HS-27A (cell line): ENCODE data around the gene DNAH2.
A peak's percentile ranks its signal among the peaks of the same experiment; 100 is the strongest.

ENCODE experiments used
- DNase-seq: peaks from one replicate; pipeline ENCODE4 v3.0.0-alpha.2; 2012; ENCODE audit warnings: low read depth, missing footprints

Gene DNAH2, protein sequence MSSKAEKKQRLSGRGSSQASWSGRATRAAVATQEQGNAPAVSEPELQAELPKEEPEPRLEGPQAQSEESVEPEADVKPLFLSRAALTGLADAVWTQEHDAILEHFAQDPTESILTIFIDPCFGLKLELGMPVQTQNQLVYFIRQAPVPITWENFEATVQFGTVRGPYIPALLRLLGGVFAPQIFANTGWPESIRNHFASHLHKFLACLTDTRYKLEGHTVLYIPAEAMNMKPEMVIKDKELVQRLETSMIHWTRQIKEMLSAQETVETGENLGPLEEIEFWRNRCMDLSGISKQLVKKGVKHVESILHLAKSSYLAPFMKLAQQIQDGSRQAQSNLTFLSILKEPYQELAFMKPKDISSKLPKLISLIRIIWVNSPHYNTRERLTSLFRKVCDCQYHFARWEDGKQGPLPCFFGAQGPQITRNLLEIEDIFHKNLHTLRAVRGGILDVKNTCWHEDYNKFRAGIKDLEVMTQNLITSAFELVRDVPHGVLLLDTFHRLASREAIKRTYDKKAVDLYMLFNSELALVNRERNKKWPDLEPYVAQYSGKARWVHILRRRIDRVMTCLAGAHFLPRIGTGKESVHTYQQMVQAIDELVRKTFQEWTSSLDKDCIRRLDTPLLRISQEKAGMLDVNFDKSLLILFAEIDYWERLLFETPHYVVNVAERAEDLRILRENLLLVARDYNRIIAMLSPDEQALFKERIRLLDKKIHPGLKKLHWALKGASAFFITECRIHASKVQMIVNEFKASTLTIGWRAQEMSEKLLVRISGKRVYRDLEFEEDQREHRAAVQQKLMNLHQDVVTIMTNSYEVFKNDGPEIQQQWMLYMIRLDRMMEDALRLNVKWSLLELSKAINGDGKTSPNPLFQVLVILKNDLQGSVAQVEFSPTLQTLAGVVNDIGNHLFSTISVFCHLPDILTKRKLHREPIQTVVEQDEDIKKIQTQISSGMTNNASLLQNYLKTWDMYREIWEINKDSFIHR (N-terminal part only)

DNA sequence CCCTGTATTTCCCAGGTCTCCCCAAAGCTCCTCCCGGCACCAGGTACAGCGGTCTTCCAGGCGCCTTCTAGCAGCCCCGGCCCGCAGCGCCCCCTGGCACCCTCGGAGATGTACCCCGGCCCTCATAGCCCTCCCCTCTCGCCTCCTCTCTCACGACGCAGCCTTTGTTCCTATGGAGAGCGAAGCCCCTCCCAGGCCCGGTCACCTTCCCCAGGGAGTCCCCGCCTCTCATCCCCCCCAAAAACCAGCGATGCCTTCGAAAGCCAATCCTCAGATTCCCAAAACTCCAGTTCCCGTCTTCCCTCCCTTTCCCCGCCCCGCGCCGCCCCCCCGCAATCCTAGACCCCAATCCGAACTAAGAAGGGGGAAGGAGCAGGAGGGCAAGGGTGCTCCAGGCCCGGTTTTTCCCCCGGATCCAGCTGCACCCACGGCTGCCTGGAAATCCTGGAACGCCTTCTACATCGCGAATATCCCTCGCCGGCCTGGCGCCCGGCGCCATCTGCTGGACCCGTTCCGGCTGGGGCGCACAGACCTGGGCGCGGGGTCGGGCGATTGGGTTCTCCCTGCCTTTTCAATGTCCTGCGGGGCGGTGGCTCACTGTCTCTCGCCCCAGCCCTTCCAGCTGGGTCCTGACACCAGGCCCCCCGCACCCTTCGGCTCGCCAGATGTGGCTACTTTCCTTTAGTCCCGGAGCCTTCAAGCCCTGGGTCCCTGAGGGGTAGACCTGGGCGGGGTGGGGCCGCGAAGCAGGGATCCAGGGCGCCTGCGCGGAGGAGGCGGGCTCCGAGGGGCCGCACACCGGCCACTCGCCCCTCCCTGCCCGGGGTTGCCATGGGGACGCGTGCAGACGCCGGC lies at the start of gene DNAH2:
Gene DNAH2, plus strand, starts transcription at position 844 of the 855 bp plus-strand sequence. CDS start 1,991 bp downstream, outside the sequence.
- DNase-seq, result peak; percentile 42

DNA sequence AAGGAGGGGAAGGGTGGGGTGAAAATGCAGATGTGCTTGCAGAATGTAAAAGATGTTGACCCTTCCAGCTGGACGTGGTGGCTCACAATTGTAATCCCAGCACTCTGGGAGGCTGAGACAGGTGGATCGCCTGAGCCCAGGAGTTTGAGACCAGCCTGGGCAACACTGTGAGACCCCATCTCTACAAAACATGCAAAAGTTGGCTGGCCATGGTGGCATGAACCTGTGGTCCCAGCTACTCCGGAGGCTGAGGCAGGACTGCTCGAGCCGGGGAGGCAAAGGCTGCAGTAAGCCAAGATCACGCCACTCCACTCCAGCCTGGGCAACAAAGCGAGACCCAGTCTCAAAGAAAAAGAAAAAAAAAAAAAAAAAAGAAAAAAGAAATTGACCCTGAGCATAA lies 49.1 kb upstream of the DNAH2 start:
- no peak for DNase-seq

DNA sequence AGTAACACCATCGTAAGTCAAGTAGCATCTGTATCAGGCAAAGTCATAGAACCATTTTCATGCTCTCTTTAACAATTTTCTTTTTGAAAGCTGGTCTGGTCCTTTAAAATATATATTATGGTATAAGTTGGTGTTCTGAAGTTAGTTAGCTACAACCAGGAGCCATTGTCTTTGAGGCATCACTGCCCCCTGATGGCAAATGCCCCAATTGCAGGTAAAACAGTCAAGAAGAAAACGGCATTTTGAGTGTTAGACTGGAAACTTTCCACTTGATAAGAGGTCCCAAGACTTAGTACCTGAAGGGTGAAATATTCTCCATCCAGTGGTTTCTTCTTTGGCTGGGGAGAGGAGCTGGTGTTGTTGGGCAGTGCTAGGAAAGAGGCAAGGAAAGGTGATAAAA lies 44.3 kb upstream of the DNAH2 start:
- no peak for DNase-seq

DNA sequence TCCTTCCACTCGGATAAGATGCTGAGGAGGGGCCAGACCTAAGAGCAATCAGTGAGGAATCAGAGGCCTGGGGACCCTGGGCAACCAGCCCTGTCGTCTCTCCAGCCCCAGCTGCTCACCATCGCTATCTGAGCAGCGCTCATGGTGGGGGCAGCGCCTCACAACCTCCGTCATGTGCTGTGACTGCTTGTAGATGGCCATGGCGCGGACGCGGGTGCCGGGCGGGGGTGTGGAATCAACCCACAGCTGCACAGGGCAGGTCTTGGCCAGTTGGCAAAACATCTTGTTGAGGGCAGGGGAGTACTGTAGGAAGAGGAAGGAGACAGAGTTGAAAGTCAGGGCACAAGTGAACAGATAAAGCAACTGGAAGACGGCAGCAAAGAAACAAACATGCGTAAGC lies 42.6 kb upstream of the DNAH2 start:
- DNase-seq, result no peak

DNA sequence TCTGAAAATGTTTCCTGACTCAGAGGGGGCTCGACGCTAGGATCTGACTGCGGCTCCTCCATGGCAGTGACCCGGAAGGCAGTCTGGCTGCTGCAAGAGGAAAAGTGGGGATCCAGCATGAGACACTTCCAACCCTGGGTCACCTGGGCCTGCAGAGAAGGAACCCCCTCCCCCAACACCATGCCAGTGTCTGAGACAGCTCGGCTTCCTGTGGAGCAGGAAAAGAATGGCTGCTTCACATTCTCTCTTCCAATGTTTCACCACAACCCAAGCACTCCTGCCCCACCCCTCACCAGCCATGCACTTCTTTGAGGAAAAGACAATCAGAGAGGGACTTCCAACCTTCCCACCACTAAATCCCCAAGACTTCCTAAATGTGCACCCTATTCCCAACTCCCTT lies 41.0 kb upstream of the DNAH2 start:
- no peak for DNase-seq

DNA sequence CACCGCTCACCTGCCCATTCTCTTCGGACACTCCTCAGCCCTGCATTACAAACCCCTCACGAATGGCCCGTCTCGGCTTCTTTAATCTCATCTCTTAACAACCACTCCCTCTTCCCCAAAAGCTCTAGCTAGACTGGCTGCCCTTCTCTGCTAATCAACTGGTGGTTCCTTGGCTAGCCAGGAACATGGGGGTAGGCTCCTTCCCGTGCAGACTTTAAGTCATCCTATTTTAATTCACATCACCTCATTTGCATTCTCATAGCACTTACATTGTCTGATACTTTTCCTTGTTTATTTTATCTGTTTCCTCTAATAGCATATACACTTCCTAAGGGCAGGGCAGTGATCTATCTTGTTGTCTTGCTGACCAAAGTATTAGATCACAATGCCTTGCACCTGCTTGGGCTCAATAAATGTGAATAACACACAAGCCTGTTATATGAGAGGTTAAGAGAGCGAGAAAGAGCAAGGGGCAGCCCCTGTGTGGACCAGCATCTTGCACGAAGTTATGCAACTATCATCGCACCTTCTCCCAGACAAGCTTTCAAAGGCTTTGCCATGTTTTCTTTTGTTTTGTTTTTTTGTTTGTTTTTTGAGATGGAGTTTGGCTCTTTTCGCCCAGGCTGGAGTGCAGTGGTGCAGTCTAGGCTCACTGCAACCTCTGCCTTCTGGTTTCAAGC lies 40.0 kb upstream of the DNAH2 start:
- DNase-seq, result no peak

DNA sequence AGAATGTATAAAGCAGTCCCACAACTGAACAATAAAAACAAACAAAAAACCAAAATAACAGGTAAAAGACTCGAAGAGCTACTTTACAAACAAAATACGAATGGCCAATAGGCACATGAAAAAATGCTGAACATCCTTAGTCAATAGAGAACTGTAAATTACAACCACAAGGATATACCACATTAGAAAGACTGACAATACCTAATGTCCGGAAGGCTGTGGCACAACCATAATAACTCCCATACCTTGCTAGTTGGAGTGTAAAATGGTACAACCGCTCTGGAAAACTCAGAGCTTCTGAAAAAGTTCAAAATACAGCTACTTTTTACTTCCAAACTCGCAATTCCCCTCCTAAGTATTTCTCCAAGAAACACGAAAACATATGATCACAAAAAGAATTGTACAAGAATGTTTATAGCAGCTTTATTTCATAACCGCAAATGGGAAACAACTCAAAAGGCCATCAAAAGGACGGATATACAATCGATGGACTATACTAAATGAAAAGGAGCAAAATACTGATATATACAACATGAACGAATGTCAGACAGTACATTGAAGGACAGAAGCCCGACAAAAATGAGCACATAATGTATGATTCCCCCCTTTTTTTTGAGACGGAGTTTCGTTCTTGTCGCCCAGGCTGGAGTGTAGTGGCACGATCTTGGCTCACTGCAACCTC lies 32.6 kb upstream of the DNAH2 start:
- DNase-seq, result no peak

DNA sequence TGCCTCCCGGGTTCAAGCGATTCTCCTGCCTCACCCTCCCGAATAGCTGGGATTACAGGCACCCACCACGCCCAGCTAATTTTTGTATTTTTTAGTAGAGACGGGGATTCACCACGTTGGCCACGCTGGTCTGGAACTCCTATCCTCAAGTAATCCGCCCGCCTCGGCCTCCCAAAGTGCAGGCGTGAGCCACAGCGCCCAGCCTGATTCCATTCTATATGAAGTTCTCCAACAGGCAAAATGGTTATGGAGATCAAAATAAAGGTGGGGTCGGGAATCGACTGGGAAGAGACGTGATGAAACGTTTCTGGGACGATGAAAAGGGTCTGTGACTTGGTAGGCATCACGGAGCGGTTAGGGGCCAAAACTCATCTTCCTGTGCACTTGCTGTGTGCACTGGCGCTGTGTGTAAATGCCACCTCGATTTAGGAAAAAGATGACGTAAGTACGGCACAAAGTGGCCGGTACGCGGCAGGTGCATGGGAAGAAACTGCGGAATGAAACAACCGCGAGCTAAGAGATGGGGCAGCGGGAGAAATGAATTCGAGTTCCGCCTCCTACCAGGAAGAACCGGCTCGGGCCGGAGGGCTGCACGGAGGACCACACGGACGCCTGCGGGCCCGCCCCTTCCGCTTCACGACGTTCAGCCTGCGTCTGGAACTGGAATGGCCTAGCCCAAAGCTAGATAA lies 31.9 kb upstream of the DNAH2 start:
- DNase-seq, result peak; percentile 64

DNA sequence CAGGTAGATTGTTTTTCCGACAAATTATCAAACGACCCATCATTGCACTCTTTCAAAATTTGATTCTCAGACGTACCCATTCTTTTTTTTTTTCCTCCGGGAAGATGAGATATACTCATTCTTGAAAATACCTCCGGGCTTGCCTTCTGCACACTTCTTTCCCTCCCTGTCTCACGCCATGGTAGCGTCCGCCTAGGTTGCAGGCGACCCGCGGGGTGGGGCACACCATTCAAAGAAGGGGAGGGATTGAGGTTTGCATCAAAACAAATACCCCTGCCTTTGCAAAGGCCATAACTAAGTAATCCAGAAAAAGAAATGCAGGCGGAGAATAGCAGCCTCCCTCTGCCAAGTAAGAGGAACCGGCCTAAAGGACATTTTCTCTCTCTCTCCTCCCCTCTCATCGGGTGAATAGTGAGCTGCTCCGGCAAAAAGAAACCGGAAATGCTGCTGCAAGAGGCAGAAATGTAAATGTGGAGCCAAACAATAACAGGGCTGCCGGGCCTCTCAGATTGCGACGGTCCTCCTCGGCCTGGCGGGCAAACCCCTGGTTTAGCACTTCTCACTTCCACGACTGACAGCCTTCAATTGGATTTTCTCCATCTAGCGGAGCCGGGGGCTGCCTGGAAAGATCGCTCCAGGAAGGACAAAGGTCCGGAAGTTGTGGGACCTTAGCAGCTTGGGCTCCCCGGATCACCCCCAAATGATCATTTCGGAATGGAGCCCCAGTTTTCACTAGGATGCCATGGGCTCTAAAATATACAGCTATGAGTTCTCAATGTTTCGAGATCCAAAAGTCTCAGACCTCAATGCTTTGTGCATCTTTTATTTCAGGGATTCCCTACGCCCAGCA lies 31.1 kb upstream of the DNAH2 start:
- DNase-seq, result peak; percentile 73

DNA sequence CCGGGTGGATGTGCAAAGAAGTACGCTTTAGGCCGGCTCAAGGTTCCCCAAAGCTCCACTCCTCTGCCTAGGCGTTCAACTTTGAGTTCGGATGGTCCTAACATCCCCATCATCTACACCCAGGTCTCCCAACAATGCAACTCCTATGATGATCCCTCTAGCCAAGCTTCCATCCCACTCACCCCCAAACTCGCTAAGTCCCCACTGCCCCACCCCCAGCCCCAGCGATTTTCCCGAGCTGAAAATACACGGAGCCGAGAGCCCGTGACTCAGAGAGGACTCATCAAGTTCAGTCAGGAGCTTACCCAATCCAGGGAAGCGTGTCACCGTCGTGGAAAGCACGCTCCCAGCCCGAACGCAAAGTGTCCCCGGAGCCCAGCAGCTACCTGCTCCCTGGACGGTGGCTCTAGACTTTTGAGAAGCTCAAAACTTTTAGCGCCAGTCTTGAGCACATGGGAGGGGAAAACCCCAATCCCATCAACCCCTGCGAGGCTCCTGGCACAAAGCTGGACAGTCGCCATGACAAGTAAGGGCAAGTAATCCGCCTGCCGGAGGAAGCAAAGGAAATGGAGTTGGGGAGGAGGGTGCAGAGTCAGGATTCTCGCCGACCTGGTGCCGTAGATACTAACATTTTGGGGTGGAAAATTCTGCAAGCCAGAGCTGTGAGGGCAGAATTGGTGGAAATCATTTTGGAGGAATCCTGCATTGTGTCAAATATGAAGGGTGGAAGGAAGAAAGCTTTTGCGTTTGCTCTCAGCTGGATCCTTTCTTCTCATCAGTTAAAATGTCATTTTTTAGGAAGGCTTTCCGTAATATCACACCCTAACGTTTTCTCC lies 30.3 kb upstream of the DNAH2 start, which contains the start of gene TP53:
Gene TP53, minus strand, starts transcription at position 419 of the 836 bp plus-strand sequence. CDS start 10,896 bp downstream, outside the sequence.
- DNase-seq, result peak; percentile 66

DNA sequence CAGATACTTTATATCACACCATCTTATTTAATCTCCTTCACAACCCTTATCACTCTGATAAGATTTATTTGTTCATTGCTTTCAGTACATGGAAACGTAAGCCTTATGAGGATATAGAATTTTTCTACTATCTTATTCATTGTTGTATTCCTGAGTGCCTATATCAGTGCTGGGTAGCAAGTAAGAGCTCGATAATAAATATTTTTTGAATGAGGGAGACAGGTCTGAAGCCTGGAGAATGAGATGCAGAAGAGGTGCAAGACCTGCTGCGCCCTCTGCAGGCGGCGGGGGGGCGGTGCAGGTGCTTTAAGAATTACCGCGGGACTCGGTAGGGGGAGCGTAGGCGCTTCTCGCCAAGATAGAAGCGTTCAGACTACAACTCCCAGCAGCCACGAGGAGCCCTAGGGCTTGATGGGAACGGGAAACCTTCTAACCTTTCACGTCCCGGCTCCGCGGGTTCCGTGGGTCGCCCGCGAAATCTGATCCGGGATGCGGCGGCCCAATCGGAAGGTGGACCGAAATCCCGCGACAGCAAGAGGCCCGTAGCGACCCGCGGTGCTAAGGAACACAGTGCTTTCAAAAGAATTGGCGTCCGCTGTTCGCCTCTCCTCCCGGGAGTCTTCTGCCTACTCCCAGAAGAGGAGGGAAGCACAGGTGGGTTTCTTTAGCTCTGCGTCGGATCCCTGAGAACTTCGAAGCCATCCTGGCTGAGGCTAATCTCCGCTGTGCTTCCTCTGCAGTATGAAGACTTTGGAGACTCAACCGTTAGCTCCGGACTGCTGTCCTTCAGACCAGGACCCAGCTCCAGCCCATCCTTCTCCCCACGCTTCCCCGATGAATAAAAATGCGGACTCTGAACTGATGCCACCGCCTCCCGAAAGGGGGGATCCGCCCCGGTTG lies 29.4 kb upstream of the DNAH2 start, which contains the start of gene WRAP53:
Gene WRAP53, plus strand, starts transcription at position 570 of the 900 bp plus-strand sequence. Its CDS starts 172 bp downstream, at position 742.
- peak; percentile 87 for DNase-seq

DNA sequence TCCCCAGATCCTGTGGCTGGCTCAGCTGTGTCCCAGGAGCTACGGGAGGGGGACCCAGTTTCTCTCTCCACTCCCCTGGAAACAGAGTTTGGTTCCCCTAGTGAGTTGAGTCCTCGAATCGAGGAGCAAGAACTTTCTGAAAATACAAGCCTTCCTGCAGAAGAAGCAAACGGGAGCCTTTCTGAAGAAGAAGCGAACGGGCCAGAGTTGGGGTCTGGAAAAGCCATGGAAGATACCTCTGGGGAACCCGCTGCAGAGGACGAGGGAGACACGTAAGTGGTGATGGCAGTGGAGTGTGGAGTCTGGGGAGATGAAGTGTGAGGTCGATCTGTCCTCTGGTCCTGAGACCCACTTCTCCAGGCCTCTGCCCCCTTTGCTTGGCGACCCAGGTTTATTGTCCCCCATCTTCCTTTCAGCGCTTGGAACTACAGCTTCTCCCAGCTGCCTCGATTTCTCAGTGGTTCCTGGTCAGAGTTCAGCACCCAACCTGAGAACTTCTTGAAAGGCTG lies 28.7 kb upstream of the DNAH2 start:
- DNase-seq, result no peak

DNA sequence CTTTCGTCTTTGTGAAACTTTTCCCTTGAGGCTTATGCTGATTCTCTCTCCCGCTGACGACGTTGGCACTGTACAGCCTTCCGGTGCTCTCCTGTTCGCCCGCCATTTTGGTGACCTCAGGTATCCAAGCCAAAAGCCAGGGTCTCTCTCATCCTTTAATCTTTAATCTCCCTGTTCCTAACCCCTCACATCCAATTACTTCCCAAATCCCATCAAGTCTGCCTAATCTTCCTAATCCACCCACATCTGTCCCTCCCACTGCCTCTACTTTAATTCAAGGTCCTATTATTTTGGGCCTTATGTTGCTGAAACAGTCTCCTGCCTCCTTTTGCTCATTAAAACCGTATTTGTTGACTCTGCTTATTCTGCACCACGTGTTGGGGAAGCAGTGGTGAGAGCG lies 22.0 kb upstream of the DNAH2 start:
- no peak for DNase-seq

DNA sequence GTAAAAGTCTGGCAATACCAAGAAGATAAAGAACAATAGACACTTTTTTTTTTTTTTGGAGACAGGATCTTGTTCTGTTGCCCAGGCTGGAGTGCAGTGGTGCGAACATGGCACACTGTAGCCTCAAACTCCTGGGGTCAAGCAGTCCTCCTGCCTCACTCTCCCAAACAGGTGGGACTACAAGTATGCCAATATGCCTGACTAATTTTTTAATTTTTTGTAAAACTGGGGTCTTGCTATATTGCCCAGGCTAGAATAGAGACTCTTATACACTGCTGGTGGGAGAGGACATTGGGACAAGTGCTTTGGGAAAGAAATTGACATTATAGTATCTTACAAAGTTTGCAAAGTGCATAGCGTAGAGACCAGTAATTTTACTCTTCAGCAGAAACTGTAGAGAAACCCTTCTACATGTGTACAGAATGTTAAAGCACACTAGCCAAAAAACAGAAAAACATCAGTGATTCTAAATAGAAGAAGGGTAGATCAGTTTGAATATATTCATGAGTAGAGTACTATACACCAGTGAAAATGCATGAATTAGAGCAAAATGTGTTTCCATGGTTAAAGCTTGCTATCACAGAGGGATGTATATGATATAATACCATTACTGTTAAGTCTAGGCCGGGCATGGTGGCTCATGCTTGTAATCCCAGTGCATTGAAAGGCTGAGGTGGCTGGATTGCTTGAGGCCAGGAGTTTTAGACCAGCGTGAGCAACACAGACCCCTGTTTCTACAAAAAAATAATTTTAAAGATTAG lies 19.5 kb upstream of the DNAH2 start:
- DNase-seq, result no peak

DNA sequence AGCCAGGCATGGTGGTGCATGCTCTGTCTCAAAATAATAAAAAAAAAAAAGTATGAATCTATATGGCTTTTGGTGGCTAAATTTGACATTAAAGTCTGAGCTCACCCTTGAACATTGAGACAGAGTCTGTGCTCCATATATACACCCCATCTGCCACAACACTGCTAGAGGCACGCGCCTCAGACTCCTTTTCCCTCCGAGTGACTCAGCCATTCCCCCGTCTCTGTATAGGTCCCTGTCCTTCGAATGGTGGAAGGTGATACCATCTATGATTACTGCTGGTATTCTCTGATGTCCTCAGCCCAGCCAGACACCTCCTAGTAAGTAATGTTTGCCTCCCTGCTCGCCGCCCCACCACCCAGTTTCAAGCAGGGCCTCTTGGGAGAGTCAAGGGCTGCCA lies 17.0 kb upstream of the DNAH2 start:
- DNase-seq, result no peak

DNA sequence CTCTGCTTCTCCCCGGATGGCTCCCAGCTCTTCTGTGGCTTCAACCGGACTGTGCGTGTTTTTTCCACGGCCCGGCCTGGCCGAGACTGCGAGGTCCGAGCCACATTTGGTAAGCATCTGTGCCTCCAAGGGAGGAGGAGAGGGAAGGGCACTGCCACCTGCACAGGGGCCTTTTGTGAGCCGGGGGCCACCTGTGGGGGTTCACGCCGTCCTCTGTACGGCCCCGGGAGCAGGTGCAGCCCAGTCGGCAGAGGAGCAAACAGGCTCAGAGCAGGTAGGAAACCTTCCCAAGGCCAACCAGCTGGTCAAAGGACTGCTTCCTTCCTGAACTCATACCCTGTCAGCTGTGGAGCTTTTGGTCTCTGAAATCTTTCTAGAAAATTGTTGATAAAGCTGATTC lies 15.9 kb upstream of the DNAH2 start:
- DNase-seq, result no peak
